ENCODE results near the gene SAT1. TPM values are rescaled to one million over a fixed set of nuclear protein-coding genes. Genes with fewer than 3 reads are reported as not detected.

The SAT1 gene
- total RNA-seq, 1 donor from 2014 or later = 263 TPM

DNA sequence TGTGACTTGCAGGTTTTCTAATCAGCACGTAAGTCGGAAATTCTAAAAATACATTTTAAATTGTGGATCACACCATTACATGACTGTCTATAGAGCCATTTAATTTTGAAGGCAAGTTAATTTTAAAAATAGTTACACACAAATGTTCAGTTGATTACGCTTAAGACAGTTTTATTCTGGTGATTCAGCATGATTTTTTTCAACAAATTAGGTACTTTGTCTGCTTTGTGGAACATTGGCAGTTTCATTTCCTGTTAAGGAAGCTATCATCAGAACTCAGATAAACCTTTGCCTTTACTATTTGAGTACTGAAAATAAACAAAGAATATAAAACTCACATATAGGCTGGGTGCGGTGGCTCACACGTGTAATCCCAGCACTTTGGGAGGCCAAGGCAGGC is 19.5 kb downstream of the SAT1 start:
- peaks cover 60% of the 10 kb centered on the region for H3K4me1 Mint-ChIP-seq (ENCODE audit: low read depth)
- H3K4me3 Mint-ChIP-seq (ENCODE audit: unreplicated experiment) = no peak overlapping the region
- peak overlapping the region; percentile 28 for H3K27ac Mint-ChIP-seq (ENCODE audit: unreplicated experiment)
- no peaks in the 10 kb centered on the region for H3K27me3 Mint-ChIP-seq (ENCODE audit: low read depth)
- no peaks in the 10 kb centered on the region for H3K9me3 Mint-ChIP-seq (ENCODE audit: low read depth)
- H3K36me3 Mint-ChIP-seq (ENCODE audit: low read depth) = no peaks in the 10 kb centered on the region
- TF ChIP-seq, protein P1, sequence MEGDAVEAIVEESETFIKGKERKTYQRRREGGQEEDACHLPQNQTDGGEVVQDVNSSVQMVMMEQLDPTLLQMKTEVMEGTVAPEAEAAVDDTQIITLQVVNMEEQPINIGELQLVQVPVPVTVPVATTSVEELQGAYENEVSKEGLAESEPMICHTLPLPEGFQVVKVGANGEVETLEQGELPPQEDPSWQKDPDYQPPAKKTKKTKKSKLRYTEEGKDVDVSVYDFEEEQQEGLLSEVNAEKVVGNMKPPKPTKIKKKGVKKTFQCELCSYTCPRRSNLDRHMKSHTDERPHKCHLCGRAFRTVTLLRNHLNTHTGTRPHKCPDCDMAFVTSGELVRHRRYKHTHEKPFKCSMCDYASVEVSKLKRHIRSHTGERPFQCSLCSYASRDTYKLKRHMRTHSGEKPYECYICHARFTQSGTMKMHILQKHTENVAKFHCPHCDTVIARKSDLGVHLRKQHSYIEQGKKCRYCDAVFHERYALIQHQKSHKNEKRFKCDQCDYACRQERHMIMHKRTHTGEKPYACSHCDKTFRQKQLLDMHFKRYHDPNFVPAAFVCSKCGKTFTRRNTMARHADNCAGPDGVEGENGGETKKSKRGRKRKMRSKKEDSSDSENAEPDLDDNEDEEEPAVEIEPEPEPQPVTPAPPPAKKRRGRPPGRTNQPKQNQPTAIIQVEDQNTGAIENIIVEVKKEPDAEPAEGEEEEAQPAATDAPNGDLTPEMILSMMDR (IDR thresholded peaks at IDR 0.05) = no peak
- DNase-seq (ENCODE audit: low spot score) = no peak

DNA sequence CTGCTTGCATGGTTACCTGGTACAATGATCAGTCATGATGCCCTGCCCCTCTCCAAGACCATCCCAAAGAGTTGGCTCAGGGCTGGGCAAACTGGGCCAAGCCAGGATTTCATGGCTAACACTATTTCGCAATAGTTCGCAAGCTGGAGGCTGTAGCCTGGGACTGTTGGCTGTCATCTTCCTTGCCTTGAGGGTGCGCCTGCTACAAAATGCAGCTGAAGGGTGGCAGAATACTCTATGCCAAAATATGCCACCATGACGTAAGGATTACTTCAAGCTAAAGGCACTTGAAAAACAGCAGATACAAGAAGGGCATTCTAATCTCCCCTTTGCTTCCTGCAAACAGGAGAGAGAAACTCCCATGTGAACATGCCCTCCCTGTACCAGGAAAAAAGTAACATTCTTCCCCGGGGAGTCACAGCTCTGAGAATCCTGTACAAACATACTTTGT is 21.0 kb downstream of the SAT1 start:
- H3K36me3 Mint-ChIP-seq (ENCODE audit: low read depth) = no peaks in the 10 kb centered on the region
- no peak for DNase-seq (ENCODE audit: low spot score)
- H3K27me3 Mint-ChIP-seq (ENCODE audit: low read depth) = no peaks in the 10 kb centered on the region
- H3K27ac Mint-ChIP-seq (ENCODE audit: unreplicated experiment) = peak overlapping the region; percentile 97
- no peaks in the 10 kb centered on the region for H3K9me3 Mint-ChIP-seq (ENCODE audit: low read depth)
- TF ChIP-seq, protein P1 (IDR thresholded peaks at IDR 0.05) = no peak
- peaks cover 55% of the 10 kb centered on the region for H3K4me1 Mint-ChIP-seq (ENCODE audit: low read depth)
- no peak overlapping the region for H3K4me3 Mint-ChIP-seq (ENCODE audit: unreplicated experiment)

DNA sequence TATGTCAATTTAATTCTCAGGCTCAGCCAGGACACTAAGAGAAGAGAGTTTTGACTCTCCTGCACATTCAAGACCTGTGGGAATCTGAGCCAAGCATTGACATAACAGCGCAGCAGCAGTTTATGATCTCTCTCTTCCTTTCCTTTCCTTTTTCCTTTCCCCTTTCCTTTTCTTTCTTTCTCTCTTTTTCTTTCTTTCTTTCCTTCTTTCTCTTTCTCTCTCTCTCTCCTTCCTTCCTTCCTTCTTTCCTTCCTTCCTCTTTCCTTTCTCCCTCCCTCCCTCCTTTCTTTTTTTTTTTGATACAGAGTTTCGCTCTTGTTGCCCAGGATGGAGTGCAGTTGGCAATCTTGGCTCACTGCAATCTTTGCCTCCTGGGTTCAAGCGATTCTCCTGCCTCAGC is 21.6 kb downstream of the SAT1 start:
- no peak for DNase-seq (ENCODE audit: low spot score)
- H3K36me3 Mint-ChIP-seq (ENCODE audit: low read depth) = no peaks in the 10 kb centered on the region
- H3K27me3 Mint-ChIP-seq (ENCODE audit: low read depth) = no peaks in the 10 kb centered on the region
- peak overlapping the region; percentile 97 for H3K27ac Mint-ChIP-seq (ENCODE audit: unreplicated experiment)
- peaks cover 50% of the 10 kb centered on the region for H3K4me1 Mint-ChIP-seq (ENCODE audit: low read depth)
- TF ChIP-seq, protein P1 (IDR thresholded peaks at IDR 0.05) = no peak
- H3K9me3 Mint-ChIP-seq (ENCODE audit: low read depth) = no peaks in the 10 kb centered on the region
- H3K4me3 Mint-ChIP-seq (ENCODE audit: unreplicated experiment) = peak overlapping the region; percentile 2

DNA sequence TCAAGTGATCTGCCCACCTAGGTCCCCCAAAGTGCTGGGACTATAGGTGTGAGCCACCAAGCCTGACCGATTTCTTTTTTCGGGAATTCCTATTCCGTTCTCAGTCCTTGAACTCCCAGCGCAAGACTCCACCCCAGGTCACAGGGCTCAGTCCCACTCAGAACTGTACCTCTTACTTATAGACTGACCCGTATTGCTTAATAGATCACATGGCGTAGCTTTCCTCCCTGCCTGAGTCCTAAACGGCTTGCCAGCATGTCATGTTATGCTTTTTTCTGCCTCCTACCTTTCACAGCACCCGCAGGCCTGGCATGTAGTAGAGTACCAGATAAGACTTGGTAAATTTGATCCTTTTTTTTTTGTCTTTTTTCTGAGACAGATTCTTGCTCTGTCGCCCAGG is 22.4 kb downstream of the SAT1 start:
- no peak for DNase-seq (ENCODE audit: low spot score)
- no peaks in the 10 kb centered on the region for H3K27me3 Mint-ChIP-seq (ENCODE audit: low read depth)
- H3K27ac Mint-ChIP-seq (ENCODE audit: unreplicated experiment) = peak overlapping the region; percentile 41
- no peaks in the 10 kb centered on the region for H3K36me3 Mint-ChIP-seq (ENCODE audit: low read depth)
- no peaks in the 10 kb centered on the region for H3K9me3 Mint-ChIP-seq (ENCODE audit: low read depth)
- H3K4me3 Mint-ChIP-seq (ENCODE audit: unreplicated experiment) = no peak overlapping the region
- peaks cover 45% of the 10 kb centered on the region for H3K4me1 Mint-ChIP-seq (ENCODE audit: low read depth)
- TF ChIP-seq, protein P1 (IDR thresholded peaks at IDR 0.05) = no peak

DNA sequence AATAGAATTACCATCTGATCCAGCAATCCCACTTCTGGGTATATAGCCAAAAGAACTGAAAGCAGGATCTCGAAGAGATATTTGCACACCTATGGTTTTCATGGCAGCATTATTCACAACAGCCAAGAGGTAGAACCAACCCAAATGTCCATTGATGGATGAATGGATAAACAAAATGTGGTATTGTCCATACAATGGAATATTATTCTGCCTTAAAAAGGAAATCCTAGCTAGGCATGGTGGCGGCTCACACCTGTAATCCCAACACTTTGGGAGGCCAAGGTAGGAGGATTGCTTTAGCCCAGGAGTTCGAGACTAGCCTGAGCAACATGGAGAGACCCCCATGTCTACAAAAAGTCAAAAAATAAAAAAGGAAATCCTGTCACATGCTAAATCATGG is 27.3 kb downstream of the SAT1 start:
- Mint-ChIP-seq H3K27me3 (ENCODE audit: low read depth) (no peaks in the 10 kb centered on the region), H3K27ac (ENCODE audit: unreplicated experiment) (no peak overlapping the region), H3K4me3 (ENCODE audit: unreplicated experiment) (no peak overlapping the region), H3K9me3 (ENCODE audit: low read depth) (peaks cover 3% of the 10 kb centered on the region), H3K4me1 (ENCODE audit: low read depth) (peaks cover 14% of the 10 kb centered on the region), H3K36me3 (ENCODE audit: low read depth) (no peaks in the 10 kb centered on the region)
- DNase-seq (ENCODE audit: low spot score) = no peak
- TF ChIP-seq, protein P1 (IDR thresholded peaks at IDR 0.05) = no peak

Data from chondrocyte (in vitro differentiated cells).